ENCODE results near the gene MACROD1.

The MACROD1 gene

DNA sequence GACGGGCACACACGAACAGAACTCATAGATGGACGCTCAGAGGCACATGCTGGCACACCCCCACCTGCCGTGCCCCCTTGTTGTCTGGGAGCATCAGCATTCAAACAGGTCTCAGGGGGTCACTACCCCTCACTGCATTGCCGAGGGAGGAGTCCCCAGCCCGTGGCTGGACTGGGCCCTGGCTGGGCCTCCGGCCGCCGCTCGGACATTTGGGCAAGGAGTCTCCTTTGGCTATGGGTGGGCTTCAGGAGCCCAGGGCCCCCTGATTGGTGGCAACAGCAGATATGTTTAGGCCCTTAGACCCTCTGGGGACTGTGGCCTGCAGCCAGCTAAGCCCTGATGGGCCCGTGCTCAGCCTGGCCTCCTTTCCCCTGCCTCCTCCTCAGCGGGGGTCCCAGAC lies 88.3 kb downstream of the MACROD1 start:
- DNase-seq (ENCODE audit: low read depth in 2 of 2): no peak

DNA sequence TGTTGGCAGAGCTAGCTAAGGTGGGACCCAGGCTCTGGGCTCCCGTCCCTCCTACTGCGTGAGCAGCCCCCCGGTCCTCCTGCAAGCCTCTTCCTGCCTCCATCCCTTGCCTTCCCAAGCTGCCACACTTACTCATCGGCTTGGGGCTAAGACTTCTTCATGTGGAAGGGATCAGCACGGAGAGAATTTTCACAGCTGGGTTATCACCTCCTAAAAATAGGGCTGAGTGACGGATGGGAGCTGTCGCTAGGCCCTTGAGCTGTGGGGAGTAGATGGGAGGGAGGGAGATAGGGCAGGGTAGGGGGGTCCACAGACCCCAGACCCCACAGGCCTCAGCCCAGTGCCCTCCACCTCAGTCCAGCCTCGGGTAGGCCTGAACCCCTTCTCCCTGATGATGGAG lies 89.2 kb downstream of the MACROD1 start:
- no peak for DNase-seq (ENCODE audit: low read depth in 2 of 2)

DNA sequence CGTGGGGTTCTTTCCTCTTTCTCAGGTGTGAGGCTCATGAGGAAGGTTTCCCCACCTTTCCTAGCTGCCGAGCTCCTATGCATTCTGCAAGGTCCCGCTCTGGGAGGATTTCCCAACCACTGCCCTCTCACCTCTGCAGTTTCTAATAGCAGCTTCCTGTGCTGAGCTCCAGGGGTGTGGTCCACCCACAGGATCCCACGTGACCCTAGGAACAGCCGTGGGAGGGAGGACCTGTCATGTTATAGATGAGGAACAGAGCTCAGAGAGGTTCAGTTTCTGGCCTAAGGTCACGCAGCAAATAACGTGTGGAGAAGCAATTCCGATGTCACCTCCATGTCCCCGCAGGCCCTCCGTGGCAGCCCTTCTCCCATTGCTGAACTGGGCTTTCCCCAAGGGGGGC lies 91.7 kb downstream of the MACROD1 start:
- DNase-seq (ENCODE audit: low read depth in 2 of 2): no peak

DNA sequence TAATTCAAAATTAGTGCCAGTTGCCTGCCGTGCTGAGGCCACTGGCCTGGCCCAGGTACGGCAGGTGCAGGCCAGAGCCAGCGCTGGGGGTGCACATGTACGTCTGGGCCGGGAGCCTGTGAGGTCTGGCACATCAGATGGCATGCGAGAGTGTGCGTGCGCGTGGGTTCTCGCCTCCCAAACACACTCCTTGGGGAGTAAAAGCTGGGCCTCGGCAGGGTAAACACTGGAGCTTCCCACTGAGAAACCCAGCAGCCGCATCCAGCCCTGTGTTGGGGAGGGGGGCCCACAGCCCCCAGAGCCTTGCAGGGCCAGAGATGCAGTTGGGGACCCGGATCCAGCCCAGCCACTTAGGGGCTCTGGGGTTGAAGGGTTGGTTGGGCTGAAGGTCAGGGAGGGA lies 92.4 kb downstream of the MACROD1 start:
- no peak for DNase-seq (ENCODE audit: low read depth in 2 of 2)

DNA sequence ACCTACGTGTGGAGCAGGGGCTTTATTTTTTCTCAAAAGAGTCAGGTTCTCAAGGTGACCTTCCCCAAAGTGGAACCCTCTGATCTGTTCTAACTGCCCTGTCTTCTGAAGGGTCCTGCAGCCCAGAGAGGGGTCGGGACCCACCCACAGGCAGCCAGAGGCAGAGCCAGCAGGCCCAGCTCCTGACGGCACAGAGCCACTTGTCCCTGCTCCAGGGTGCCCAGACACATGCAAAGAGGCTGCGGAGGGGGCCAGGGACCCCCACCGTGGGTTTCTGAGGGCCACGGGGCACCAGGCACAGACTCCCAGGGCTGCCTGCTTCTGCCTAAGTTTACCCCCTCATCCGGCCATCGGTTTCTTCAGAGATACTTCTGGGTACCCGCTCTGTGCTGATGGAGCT lies 93.0 kb downstream of the MACROD1 start:
- no peak for DNase-seq (ENCODE audit: low read depth in 2 of 2)

DNA sequence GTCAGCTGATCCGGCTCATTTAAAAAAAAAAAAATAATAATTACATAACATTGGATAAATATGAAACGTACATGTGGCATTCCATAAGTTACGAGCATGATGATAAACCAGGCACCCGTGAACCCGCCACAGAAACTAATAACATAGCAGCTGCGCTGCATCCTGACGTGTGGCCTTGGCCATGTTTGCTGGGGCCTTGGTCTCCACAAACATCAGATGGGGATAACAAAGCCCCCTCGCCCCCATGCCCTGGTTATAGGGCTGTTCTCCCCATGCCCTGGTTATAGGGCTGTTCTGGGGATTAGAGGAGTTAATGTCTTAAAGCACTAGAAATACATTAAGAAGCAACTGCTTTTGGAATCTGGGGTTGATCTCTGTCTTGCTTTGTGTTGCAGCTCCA lies 93.5 kb downstream of the MACROD1 start:
- no peak for DNase-seq (ENCODE audit: low read depth in 2 of 2)

DNA sequence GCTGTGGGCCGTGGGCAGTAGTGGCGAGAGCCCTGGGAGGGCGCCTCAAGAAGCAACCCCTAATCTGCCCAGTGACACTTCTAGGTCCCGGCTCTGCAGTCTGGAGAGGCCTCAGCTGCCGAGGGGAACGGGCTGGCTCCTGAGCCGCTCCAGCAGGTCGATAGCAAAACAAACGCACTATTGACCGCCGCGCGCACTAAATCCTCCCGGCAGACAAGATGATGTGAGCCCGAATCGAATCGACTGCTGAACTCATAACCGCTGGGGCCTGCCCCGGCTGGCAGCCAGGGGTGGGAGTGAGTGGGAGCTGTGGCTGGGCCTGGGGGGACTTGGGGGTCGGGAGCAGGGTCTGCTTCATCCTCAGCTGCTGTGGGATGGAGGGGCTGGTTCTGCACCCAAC lies 94.1 kb downstream of the MACROD1 start:
- DNase-seq (ENCODE audit: low read depth in 2 of 2): no peak

DNA sequence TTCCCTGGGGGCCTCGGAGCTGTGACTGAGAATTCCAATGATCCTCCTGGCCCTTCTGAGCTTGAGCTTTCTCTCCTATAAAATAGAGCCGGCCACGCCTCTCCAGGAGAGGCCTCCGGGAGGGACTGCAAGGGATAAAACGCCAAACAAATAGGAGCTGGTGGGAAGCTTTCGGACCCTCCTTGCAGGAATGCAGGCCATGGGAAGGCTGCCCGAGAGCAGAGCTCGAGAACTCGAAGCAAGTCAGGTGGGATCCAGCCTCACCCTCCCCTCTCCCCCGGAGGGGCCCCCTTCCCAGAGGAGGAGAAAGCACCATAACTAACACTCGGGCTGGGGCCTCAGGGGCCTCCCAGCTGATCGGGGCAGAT lies 95.6 kb downstream of the MACROD1 start:
- no peak for DNase-seq (ENCODE audit: low read depth in 2 of 2)

DNA sequence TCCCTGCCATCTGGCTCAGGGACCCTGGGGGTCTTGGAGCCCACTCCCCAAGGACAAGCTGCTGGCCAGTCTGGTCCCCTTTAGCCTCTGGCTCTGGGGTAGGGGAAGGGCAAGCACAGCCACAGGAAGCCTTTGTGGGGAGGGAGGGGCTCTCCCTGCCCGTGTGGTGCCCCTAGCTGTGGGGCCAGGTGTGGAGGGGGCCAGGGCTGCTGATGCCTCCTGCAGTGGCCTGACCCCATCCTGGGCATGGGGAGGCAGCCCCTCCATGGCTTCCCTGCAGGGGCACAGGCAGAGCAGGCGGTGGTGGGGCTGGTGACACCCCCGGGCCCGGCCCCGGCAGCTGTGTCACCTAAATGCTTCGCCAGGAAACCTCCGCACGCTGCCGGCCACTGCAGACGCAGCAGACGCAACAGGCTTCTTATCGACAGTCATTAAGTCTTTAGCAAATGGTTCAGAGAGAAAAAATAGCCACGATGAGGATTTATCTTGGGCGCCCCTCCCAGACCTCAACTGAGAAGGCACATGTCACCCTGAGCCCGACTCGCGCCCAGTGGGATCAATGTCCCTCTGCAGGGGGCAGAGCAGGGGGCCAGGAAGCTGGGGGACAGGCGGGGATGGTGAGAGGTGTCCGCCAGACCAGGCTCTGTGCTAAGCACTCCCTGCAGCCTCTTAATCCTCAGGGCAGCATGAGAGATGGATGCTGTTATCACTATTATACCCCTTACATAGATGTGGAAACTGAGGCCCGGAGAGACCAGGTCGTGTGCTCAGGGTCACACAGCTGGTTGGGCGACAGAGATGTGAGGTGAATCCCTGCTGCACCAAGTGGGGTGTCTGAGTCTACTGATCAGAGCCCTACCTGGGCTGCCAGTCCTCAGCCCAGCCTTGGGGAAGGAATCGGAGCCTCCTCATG lies 96.3 kb downstream of the MACROD1 start:
- DNase-seq (ENCODE audit: low read depth in 2 of 2): no peak

DNA sequence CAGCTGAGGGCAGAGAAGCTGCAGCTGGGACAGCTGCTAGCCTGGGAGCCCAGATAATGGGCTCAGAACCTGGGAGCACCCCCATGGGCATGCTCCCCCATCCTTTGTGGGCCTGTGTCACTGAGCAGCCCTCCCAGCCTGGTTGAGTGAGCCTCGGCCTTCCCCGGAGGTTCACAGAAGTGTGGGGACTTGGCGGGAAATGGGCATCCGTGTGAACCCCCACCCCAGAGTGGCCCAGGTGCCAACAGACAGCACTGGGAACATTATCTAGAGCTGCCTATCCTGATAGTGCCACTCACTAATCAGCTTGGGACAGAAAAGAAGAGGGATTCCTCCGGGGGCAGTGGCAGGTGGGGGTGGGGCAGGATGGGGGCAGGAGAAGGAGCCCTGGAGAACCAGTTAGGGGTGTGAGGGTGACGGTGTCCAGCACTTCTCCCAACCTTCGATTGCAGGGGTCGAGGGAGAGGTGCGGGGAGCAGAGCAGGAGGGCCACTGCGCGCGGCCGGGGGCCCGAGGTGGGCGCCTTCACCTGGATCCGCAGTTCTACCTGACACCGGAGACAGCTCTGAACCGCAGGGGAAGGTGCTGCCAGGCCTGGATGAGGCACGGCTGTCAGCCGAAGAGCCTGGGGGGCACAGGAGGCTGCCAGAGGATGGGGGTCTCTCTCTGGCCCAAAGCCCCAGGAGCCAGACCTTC lies 97.1 kb downstream of the MACROD1 start:
- no peak for DNase-seq (ENCODE audit: low read depth in 2 of 2)

DNA sequence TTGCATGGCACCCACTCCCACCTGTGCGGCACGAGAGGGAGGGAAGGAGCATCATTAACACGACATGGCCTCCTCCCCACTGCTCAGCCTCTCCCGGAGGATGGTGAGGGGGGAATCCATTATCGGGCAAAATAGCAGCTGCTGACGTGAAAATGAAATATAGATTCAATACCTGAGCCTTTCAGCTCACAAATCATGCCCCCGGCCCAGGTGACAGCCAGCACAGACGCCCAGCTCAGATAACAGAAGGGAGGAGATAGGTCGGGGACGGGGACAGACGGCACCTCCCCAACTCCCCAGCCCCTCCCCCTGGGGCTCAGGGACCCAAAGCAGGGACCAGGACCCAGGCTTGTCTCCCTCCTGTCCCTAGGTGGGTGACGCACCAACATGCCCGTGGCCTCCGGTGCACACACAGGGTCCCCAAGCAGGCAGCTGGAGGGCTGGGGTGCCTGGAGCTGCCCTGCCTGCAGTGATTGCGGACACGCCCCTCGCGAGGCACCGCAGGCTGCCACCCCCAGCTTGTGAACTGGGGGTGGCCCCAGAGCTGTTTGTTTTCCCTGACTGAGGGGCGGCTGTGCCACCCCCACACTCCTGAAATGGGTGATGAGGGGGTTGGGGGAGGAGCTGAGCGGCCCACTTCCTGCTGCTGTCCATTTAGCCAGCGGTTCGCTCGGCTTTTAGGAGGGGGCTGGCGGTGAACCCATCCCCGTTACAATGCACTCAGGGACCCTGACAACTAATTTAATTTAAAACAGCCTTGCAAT lies 98.5 kb downstream of the MACROD1 start:
- no peak for DNase-seq (ENCODE audit: low read depth in 2 of 2)

DNA sequence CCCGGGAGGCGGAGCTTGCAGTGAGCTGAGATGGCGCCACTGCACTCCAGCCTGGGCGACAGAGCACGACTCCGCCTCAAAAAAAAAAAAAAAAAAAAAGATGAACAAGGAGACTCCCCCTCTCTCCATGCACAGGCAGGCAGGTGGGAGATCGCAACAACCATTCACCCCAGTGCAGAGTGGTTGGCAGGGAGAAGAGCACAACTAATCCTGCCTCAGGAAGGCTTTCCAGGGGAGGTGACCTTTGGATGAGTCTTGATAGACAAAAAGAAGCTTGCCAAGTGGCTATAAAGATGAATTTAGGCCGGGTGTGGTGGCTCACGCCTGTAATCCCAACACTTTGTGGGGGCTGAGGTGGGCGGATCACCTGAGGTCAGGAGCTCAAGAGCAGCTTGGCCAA lies 100.2 kb downstream of the MACROD1 start:
- DNase-seq (ENCODE audit: low read depth in 2 of 2): no peak

DNA sequence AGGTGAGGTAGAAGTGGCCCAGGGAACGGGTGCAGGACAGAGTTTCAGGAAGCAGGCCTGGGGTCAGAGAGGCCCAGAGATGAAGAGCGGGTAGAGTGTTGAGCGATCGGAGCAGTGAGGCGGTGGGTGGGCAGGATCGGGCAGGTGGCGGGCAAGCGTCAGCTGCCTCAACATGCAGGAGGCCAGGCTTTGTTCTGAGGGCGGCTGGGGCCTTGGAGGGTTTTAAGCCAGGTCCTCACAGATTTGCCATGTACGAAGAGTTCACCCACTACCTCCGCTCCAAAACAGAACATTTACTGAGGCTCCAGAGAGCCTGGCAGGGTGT lies 100.8 kb downstream of the MACROD1 start:
- DNase-seq (ENCODE audit: low read depth in 2 of 2): no peak

DNA sequence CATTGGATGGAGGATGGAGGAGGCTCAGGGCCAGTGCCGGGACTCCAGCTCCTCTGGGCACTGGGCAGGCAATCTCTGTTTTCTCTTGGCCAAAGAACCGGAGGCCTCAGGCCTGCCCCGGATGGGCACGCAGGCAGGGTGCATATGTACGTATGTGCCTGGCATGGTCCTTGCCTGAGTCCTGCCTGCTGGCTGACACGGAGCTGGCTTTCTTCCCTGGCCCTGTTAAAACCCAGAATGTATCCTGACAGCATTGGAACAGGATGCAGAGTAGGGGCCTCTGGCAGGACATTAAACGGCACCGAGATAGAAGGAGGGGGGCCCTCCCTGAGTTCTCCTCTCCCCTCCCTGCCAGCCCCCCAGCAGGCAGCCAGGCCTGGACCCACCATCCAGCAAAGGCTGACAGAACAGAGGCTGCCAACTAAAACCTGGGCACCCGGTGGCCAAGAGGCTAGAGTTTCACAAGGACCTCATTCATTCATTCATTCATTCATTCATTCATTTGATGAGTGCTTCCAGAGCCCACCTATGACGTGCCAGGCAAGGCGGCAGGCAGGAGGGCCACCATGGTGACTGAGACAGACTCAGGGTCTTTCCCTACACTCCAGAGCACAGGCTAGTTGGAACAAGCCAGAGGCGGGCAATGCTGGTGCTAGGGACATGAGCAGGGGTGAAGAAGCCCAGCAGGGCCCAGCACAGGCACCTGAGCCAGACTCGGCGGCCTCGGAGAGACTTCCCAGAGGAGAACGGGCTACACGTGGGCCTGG lies 101.4 kb downstream of the MACROD1 start:
- no peak for DNase-seq (ENCODE audit: low read depth in 2 of 2)

DNA sequence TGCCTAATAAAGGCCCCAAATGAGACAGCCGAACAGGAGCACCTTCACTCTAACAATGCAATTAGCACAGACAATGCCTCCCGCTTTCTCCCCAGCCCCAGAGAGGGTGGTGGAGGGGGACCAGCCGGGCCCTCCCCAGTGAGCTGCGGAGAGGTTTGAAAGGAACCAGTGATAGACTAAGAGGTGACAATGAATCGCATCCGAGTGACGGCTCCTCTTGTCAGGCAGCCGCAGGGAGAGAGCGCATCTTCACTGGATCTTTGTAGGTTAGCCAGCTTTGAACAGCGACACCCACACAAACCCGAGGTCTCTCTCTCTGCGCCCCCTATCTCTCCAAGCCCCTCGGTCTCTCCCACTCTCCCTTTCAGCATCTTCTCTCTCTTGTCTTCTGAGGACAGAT lies 102.1 kb downstream of the MACROD1 start:
- DNase-seq (ENCODE audit: low read depth in 2 of 2): no peak

DNA sequence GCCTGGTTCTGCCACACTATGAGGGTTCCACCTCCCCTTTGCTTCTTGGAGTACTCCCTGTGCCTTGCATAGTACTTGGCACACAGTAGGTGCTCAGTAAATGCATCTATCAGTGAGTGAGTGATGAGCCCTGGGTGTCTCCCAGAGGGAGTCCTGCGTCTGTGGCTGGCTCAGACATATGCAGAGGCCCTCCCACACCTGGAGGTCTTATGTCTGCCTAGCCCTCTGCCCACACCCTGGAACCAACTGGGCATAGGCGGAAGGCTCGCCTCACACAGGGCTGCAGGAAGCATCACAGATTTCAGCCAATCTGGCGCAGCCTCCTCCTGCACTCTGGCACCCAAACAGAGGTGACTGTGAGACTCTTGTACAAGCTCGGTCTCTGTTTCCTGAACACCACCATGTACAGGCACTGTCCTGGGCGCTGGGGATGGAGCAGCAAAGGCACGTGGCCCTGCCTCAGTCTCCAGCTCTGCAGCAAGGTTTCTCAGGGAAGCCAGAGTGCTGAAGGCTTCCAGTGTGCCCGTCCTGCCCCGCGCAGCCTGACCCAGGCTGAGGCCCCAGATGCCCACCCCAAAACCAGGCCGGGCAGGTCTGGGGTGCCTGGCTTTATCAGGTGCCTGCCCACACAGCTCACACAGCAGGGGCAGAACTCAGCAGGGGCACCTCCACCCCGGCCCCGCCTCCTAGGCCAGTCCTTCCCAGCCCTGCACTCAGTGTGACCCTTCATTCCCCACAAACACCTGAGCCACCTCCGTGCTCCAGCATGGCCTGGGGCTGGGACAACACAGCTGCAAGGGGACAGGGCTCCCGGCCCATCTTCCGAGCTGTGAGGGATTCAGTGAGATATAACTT lies 103.5 kb downstream of the MACROD1 start:
- no peak for DNase-seq (ENCODE audit: low read depth in 2 of 2)

DNA sequence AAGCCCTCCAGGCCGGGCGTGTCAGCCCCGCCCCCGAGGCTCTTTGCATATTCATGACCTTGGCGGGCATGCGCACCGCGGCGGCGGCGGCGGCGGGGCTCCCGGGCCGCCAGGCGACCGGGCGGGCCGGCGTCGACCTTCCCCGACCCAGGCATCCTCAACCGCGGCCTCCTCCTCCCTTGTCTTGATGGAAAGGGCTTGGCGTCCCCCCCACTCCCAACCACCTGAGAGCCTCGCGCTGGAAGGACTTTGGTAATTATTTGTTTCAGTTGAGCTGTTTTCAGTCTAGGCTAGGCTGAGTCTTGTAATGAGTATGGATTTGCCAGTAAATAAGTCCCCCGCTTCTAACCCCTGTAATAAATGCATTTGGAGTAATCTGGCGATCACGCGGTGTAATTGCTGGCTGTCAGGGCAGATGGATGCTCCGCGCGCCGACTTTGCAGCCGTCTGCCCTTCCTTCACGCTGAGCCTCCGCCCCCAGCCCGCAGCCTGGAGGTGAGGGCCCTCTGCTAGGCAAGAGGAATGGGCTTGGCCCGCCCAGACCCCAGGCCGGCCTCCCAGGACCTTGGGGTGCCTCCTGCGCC lies 105.0 kb downstream of the MACROD1 start:
- DNase-seq (ENCODE audit: low read depth in 2 of 2): peak; percentile 10 to 42

DNA sequence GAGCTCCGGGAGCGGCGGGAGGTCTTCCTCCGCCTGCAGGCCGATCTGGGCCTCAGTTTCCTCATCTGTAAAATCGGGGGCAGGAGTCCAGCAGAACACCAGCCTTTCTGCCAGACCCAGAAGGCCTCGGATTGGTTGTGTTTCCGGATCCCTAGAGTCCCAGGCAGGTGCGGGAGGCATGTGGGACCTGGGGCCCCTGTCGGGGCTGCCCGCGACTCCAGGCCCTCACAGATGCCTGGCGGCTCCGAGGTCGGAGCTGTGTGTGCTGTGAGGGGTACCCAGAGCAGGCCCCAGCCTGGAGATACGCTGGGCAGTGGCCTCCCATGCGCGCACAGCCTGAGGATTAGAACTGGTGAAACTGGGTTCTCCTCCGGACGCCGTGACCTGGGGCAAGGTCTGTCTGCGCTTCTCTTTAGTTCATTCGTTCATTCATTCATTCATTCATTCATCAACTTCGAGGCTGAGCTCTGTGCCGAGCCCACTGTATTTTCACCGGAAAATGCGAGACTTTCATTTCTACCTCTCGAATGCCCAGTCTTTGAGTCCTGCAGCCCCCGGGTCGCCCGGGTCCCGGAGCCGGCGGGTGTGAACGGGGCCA lies 105.6 kb downstream of the MACROD1 start:
- no peak for DNase-seq (ENCODE audit: low read depth in 2 of 2)

DNA sequence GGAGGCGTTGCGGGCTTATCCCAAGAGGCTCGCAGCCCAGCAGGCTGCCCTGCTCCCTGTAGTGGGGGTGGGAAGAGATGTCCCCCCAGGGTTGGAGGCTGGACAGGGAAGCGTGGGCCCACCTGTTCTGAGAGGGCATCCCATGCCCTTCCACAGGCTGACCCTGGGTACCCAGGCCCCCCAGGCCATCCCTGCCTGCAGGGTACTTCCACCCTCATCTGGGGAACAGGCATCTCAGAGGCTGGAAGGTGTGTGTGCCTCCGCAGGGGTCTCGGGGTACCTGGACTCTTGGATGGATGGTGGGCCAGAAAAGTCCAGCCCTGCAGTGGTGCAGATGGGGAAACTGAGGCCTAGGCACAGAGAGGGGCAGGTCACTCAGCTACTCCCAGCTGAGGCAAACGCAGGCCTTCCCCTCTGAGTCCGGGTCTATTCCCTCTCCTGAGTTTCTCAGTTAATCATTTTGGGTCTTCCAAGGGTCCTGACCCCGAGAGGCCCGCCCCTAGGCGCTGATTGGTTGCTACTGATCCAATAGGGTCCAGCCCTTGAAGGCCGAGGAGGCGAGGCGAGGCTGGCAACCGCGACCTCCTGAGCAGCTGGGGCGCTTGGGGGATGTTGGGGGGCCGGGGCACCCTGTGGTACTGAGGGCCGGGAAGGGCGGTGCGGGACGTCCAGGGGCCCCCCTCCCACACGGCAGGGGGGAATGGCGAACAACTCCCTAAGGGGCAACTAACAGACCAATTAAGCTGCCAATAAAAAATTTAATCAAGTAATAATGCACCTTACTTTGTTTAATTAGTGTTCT lies 106.4 kb downstream of the MACROD1 start:
- no peak for DNase-seq (ENCODE audit: low read depth in 2 of 2)

Measured in stimulated activated CD4-positive, alpha-beta T cell treated with anti-CD3 and anti-CD28 coated beads, Interleukin-12 subunit alpha, Interleukin-12 subunit beta, amount 100 ng/mL, for 24 hours (primary cell).